ENCODE results near the gene DSP. TPM values are rescaled to one million over a fixed set of nuclear protein-coding genes. Genes with fewer than 3 reads are reported as not detected.

The DSP gene
- total and polyA plus RNA-seq, 8 donors, result 12.0 to 125 (median 80.6) TPM

DNA sequence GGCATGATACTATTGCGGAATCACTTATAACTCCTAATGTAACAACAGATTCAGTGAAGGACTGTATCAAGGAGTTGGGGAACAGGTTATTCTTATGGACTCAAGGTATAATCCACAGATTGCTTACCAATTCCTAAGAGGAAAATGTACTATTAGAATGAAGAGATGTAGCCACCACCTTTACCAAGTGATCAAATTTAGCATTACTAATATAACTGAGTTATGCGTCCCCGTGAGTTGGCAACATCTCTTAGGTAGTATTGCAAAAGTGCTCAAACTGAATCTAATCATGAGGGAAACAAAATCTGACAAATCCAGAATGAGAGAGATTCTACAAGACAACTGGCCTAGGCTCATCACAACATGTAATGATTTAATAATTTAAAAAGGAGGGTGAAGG lies 47.8 kb downstream of the DSP start:
- no peaks in the 10 kb centered on the region for H3K27me3 ChIP-seq
- intact Hi-C loops (cut with DNase I; ENCODE audit: low total_unique reads), result no loop called here
- H3K27ac ChIP-seq, result no peak overlapping the region
- H3K4me3 ChIP-seq, result peak overlapping the region in 3 of 4 donors; percentile 90 to 99 (median 90)
- H3K9me3 ChIP-seq, result no peaks in the 10 kb centered on the region
- WGBS, 5 donors, result 60 to 82% (median 65%) methylated on average over 3 of the region's 3 CpGs
- H3K36me3 ChIP-seq, result peaks cover 0 to 21% (median 14%) of the 10 kb centered on the region in 4 donors
- DNase-seq, result no peak
- TF ChIP-seq, protein P1, sequence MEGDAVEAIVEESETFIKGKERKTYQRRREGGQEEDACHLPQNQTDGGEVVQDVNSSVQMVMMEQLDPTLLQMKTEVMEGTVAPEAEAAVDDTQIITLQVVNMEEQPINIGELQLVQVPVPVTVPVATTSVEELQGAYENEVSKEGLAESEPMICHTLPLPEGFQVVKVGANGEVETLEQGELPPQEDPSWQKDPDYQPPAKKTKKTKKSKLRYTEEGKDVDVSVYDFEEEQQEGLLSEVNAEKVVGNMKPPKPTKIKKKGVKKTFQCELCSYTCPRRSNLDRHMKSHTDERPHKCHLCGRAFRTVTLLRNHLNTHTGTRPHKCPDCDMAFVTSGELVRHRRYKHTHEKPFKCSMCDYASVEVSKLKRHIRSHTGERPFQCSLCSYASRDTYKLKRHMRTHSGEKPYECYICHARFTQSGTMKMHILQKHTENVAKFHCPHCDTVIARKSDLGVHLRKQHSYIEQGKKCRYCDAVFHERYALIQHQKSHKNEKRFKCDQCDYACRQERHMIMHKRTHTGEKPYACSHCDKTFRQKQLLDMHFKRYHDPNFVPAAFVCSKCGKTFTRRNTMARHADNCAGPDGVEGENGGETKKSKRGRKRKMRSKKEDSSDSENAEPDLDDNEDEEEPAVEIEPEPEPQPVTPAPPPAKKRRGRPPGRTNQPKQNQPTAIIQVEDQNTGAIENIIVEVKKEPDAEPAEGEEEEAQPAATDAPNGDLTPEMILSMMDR (IDR thresholded peaks at IDR 0.05), result no peak
- no peak for TF ChIP-seq POLR2A (IDR thresholded peaks at IDR 0.05)
- TF ChIP-seq EP300 (IDR thresholded peaks at IDR 0.05), result no peak
- TF ChIP-seq POLR2AphosphoS5 (IDR thresholded peaks at IDR 0.05), result no peak
- H3K4me1 ChIP-seq, result peaks cover 17 to 58% (median 39%) of the 10 kb centered on the region in 4 donors

DNA sequence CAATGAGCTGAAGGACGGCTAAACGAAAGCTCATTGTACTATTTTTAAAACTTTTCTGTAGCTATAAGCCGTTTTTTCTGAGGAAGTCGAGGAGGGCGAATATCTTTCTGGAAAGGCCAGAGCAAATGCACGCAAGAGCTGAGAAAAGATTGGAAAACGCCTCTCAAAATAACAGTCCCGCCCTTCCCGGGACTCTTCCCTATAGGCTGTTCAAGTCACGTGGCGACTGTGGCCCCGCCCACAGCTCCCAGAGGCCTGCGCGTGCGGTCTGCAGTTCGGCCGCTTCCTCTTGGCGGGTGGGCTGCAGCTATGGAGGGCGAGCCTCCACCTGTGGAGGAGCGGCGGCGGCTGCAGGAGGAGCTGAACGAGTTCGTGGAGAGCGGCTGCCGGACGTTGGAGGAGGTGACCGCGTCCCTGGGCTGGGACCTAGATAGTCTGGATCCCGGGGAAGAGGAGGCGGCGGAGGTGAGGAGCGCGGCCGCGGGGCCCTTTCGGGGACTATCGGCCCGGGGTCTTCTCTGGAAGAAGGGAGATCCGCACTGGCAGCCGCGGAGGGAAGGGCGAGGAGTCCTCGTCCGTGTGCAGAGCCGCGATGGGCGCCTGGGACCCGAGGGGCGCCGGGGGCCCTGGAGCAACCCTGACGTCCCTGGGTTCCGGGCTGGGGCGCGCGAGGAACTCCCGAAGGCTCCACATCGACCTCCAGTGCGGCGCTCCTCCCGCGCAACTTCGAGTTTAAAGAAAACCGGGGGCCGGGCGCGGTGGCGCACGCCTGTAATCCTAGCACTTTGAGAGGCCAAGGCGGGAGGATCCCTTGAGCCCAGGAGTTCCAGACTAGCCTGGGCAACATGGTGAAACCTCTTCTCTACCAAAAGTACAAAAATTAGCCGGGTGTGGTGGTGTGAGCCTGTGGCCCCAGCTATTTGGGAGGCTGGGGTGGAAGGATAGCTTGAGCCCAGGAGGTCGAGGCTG lies 48.8 kb downstream of the DSP start, which contains the start of gene SNRNP48:
SNRNP48 (plus strand) TSS at position 250 of the 969 bp plus-strand sequence; CDS start at position 310, 60 bp downstream.
- 0 to 1% (median 1%) methylated on average over 46 to 72 of the region's 72 CpGs for WGBS, 5 donors
- Histone ChIP-seq H3K4me3 (peak within 1 kb of the TSS; percentile 89 to 99 (median 90)), H3K27ac (peak within 1 kb of the TSS; percentile 63 to 86 (median 77)), H3K27me3 (no peaks in the 10 kb centered on the region), H3K9me3 (no peaks in the 10 kb centered on the region), H3K36me3 (peaks cover 0 to 21% (median 17%) of the 10 kb centered on the region in 4 donors), H3K4me1 (peaks cover 20 to 64% (median 39%) of the 10 kb centered on the region in 4 donors)
- TF ChIP-seq, protein P1 (IDR thresholded peaks at IDR 0.05), result peak in 1 of 7 experiments; percentile 19
- TF ChIP-seq POLR2AphosphoS5 (IDR thresholded peaks at IDR 0.05) (peak; percentile 61 to 90 (median 76)), POLR2A (IDR thresholded peaks at IDR 0.05) (peak in 2 of 4 donors; percentile 38 to 68), EP300 (IDR thresholded peaks at IDR 0.05) (no peak)
- intact Hi-C loops (cut with DNase I; ENCODE audit: low total_unique reads), result loop anchor here (10.0 kb wide), 1 partner anchor 195 kb away; no protein-coding TSS in a partner anchor
- peak; percentile 96 to 98 for DNase-seq

DNA sequence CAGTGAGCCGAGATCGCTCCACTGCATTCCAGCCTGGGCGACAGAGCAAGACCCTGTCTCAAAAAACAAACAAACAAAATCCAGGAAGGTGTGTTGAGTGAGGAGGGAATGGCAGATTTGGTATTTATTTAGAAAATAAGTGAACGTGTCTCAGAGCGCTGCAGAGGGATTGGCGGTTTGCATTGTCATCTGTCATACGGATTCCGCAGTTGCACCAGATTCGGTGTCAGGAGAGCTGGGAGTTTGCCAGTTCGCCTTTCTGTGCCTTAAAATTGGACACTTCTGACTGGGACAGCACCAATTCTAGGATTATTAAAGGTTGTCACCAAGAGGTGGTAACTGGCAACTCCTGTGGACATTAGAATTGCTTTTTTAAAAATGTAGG lies 49.4 kb downstream of the DSP start:
- peaks cover 20 to 67% (median 39%) of the 10 kb centered on the region in 4 donors for H3K4me1 ChIP-seq
- H3K4me3 ChIP-seq, result peak overlapping the region; percentile 89 to 99 (median 90)
- peaks cover 2 to 24% (median 23%) of the 10 kb centered on the region in 4 donors for H3K36me3 ChIP-seq
- H3K9me3 ChIP-seq, result no peaks in the 10 kb centered on the region
- WGBS, 5 donors, result 7 to 24% (median 14%) methylated on average over 10 of the region's 10 CpGs
- H3K27me3 ChIP-seq, result no peaks in the 10 kb centered on the region
- DNase-seq, result peak in 1 of 2 donors; percentile 32
- TF ChIP-seq, protein P1 (IDR thresholded peaks at IDR 0.05), result no peak
- no peak for TF ChIP-seq POLR2AphosphoS5 (IDR thresholded peaks at IDR 0.05)
- no peak for TF ChIP-seq EP300 (IDR thresholded peaks at IDR 0.05)
- TF ChIP-seq POLR2A (IDR thresholded peaks at IDR 0.05), result no peak
- H3K27ac ChIP-seq, result peak overlapping the region in 4 of 5 donors; percentile 63 to 86 (median 80)
- intact Hi-C loops (cut with DNase I; ENCODE audit: low total_unique reads), result loop anchor here (10.0 kb wide), 1 partner anchor 196 kb away; no protein-coding TSS in a partner anchor

DNA sequence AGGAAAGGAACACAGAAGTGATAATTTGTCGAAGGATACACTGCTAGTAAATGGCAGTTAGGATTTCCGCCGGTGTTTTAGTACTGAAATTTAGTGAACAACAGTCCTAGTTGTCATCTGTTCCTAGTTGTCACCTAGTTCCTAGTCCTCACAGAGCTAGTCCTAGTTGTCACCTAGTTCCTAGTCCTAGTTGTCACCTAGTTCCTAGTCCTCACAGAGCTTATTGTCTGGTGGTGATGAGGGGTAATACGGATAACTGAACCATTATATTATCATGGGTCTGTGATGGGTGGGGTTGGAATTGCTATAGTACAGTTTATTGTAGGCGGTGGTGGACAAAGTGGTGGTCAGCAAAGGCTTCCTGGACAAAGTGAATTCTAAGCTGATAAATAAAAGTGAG lies 50.3 kb downstream of the DSP start:
- DNase-seq, result no peak
- H3K36me3 ChIP-seq, result peaks cover 5 to 33% (median 32%) of the 10 kb centered on the region in 4 donors
- intact Hi-C loops (cut with DNase I; ENCODE audit: low total_unique reads), result loop anchor here (10.0 kb wide), 1 partner anchor 197 kb away; no protein-coding TSS in a partner anchor
- H3K27ac ChIP-seq, result no peak overlapping the region
- no peak for TF ChIP-seq POLR2A (IDR thresholded peaks at IDR 0.05)
- TF ChIP-seq, protein P1 (IDR thresholded peaks at IDR 0.05), result no peak
- H3K4me3 ChIP-seq, result peak overlapping the region in 2 of 4 donors; percentile 90 to 99
- 96 to 99% (median 99%) methylated on average over 5 of the region's 5 CpGs for WGBS, 5 donors
- peaks cover 20 to 67% (median 41%) of the 10 kb centered on the region in 4 donors for H3K4me1 ChIP-seq
- no peaks in the 10 kb centered on the region for H3K27me3 ChIP-seq
- H3K9me3 ChIP-seq, result no peaks in the 10 kb centered on the region

Data from stomach (tissue), 9 donors.